Measurements from ENCODE around the gene ATP11A. TPM values are rescaled to one million over a fixed set of nuclear protein-coding genes. Genes with fewer than 3 reads are reported as not detected.

Gene ATP11A
- total and polyA plus RNA-seq, 8 donors, result 9.3 to 51.0 (median 30.5) TPM

DNA sequence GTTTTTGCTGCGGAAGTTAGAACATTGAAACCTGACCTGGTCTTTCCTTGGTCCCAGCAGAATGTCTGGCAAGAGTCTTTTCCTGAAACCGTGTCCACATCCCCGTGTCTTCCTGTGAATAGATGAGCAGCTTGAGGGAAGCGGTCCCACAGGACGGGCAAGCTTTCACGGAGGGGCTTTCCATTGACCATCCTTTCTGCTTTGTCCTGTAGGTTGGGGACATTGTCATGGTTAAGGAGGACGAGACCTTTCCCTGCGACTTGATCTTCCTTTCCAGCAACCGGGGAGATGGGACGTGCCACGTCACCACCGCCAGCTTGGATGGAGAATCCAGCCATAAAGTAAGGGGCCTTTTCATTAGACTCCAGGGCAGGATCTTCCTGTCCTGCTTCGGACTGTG is 126.0 kb downstream of the ATP11A start:
- 94 to 97% methylated on average over 13 of the region's 13 CpGs for WGBS, 2 donors
- Histone ChIP-seq H3K27ac (no peak overlapping the region), H3K27me3 (no peaks in the 10 kb centered on the region), H3K9me3 (no peaks in the 10 kb centered on the region), H3K36me3 (peaks cover 0 to 28% (median 10%) of the 10 kb centered on the region in 3 donors), H3K4me3 (no peak overlapping the region), H3K4me1 (no peaks in the 10 kb centered on the region)
- ATAC-seq (no peak), DNase-seq (no peak), FAIRE-seq (no peak)
- intact Hi-C loops (cut with DNase I), result no loop called here
- TF ChIP-seq, protein P1, sequence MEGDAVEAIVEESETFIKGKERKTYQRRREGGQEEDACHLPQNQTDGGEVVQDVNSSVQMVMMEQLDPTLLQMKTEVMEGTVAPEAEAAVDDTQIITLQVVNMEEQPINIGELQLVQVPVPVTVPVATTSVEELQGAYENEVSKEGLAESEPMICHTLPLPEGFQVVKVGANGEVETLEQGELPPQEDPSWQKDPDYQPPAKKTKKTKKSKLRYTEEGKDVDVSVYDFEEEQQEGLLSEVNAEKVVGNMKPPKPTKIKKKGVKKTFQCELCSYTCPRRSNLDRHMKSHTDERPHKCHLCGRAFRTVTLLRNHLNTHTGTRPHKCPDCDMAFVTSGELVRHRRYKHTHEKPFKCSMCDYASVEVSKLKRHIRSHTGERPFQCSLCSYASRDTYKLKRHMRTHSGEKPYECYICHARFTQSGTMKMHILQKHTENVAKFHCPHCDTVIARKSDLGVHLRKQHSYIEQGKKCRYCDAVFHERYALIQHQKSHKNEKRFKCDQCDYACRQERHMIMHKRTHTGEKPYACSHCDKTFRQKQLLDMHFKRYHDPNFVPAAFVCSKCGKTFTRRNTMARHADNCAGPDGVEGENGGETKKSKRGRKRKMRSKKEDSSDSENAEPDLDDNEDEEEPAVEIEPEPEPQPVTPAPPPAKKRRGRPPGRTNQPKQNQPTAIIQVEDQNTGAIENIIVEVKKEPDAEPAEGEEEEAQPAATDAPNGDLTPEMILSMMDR (IDR thresholded peaks at IDR 0.05), result no peak

DNA sequence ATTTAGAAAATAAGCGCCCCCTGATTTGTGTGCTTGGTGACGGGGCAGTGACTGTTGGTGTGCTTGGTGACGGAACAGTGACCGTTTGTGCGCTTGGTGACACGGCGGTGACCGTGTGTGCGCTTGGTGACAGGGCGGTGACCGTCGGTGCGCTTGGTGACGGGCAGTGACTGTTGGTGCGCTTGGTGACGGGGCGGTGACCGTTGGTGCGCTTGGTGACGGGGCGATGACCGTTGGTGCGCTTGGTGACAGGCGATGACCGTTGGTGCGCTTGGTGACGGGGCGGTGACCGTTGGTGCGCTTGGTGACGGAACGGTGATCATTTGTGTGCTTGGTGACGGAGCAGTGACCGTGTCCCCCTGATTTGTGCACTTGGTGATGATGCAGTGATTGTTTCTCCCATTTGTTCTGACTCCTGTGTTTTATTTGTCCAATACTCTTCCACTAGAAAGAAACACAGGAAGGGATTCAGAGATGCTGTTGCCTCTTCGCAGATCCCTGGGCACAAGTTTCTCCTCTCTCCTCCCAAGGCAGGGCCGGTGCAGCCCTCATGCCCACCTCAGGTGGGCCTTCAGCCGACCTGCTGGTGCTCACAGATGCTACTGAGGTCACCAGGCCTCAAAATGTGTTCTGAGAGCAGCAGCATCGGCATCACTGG is 128.3 kb downstream of the ATP11A start:
- ATAC-seq, result no peak
- no peak for FAIRE-seq
- intact Hi-C loops (cut with DNase I), result no loop called here
- no peaks in the 10 kb centered on the region for H3K4me1 ChIP-seq
- H3K27ac ChIP-seq, result no peak overlapping the region
- 96 to 97% methylated on average over 38 of the region's 38 CpGs for WGBS, 2 donors
- H3K4me3 ChIP-seq, result no peak overlapping the region
- H3K9me3 ChIP-seq, result no peaks in the 10 kb centered on the region
- peaks cover 0 to 33% (median 10%) of the 10 kb centered on the region in 3 donors for H3K36me3 ChIP-seq
- no peak for DNase-seq
- H3K27me3 ChIP-seq, result no peaks in the 10 kb centered on the region
- TF ChIP-seq, protein P1 (IDR thresholded peaks at IDR 0.05), result no peak

DNA sequence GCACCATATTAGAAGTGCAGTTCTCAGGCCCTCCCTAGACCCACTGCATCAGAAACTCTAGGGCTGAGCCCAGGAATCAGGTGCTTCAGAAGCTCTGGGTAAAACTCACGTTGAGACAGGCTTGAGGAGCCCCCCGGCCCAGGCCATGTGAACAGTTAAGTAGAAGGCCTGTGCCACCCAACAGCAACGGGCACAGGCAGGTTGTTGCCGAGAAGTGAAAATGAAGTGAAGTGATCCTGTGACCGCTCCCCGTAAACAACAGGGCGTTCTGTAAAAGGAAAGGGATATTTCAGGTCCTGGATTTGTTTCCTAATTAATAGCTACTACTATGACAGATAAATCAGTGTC is 128.8 kb downstream of the ATP11A start:
- no peak for DNase-seq
- intact Hi-C loops (cut with DNase I), result no loop called here
- Histone ChIP-seq H3K27ac (no peak overlapping the region), H3K4me3 (no peak overlapping the region), H3K9me3 (no peaks in the 10 kb centered on the region), H3K36me3 (peaks cover 0 to 33% (median 10%) of the 10 kb centered on the region in 3 donors), H3K27me3 (no peaks in the 10 kb centered on the region), H3K4me1 (no peaks in the 10 kb centered on the region)
- ATAC-seq, result no peak
- 90 to 93% methylated on average over 7 of the region's 7 CpGs for WGBS, 2 donors
- no peak for FAIRE-seq
- TF ChIP-seq, protein P1 (IDR thresholded peaks at IDR 0.05), result no peak

DNA sequence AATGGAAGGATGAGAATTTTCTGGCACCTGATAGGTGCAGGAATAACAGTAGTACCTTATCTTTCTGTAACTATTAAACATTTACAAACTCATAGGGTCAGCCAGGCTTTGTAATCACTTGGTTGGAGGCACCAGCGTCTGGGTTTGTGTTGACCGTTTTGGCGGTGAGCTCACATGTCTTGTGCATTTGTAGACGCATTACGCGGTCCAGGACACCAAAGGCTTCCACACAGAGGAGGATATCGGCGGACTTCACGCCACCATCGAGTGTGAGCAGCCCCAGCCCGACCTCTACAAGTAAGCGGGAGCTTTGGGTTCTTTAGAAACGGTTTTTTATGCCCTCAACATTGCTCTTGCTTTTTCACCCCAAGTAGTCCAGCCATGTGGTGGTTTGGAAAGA is 129.3 kb downstream of the ATP11A start:
- Histone ChIP-seq H3K36me3 (peaks cover 0 to 37% (median 10%) of the 10 kb centered on the region in 3 donors), H3K4me1 (no peaks in the 10 kb centered on the region), H3K4me3 (no peak overlapping the region), H3K27ac (no peak overlapping the region), H3K27me3 (no peaks in the 10 kb centered on the region), H3K9me3 (no peaks in the 10 kb centered on the region)
- intact Hi-C loops (cut with DNase I), result no loop called here
- no peak for ATAC-seq
- WGBS, 2 donors, result 85 to 87% methylated on average over 13 of the region's 13 CpGs
- no peak for FAIRE-seq
- no peak for DNase-seq
- TF ChIP-seq, protein P1 (IDR thresholded peaks at IDR 0.05), result no peak

DNA sequence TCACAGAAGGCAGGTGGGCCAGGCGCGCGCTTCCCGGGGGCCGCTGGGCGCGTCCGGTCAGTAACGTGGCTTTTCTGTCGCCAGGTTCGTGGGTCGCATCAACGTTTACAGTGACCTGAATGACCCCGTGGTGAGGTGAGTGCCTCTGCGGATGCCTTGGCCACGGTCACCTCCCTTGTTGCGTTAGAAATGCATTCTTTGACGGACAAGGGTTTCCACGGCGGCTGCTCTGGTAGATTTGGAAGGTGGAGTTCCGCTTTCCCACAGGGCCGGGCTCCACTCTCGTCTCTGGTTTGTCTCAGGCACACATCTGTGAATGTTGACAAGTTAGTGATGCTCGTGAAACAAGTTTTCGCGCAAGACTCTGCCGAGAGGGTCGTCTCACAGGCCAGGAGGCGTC is 130.0 kb downstream of the ATP11A start:
- 93% methylated on average over 29 of the region's 29 CpGs for WGBS, 2 donors
- Histone ChIP-seq H3K4me3 (no peak overlapping the region), H3K9me3 (no peaks in the 10 kb centered on the region), H3K4me1 (no peaks in the 10 kb centered on the region), H3K27ac (no peak overlapping the region), H3K36me3 (peaks cover 0 to 42% (median 10%) of the 10 kb centered on the region in 3 donors), H3K27me3 (no peaks in the 10 kb centered on the region)
- TF ChIP-seq, protein P1 (IDR thresholded peaks at IDR 0.05), result no peak
- no peak for DNase-seq
- ATAC-seq, result no peak
- FAIRE-seq, result no peak
- intact Hi-C loops (cut with DNase I), result no loop called here

Measured in pancreas (tissue), 10 donors.